ENCODE results near the gene KRT7.

Gene KRT7

DNA sequence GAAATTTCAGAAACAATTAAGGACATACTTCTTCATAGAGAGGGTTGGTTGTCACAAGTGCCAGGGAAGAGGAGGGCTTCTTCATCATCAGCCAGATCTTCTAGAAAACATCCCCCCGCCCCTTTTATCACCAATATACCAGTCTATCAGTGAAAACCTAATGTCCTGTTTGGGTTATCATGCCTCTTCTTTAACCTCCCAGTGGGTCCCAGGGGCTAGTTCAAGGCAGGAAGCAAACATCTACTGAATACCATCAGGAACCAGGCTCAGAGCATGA lies 28.1 kb downstream of the KRT7 start:
- Histone ChIP-seq H3K9ac (ENCODE audit: low read depth, low read length) (no peak overlapping the region), H3K27me3 (ENCODE audit: control insufficient read depth, insufficient read depth, low read length) (peaks cover 43% of the 10 kb centered on the region), H3K4me1 (ENCODE audit: control insufficient read depth, insufficient read depth, low read length) (no peaks in the 10 kb centered on the region), H3K4me3 (ENCODE audit: low read depth, low read length) (no peak overlapping the region), H3K36me3 (ENCODE audit: control insufficient read depth, insufficient read depth, low read length) (no peaks in the 10 kb centered on the region), H3K9me3 (ENCODE audit: control insufficient read depth, insufficient read depth, low read length) (no peaks in the 10 kb centered on the region)

GRCh38 chr12:52262286-52262685 lies 29.2 kb downstream of the KRT7 start:
- Histone ChIP-seq H3K27me3 (ENCODE audit: control insufficient read depth, insufficient read depth, low read length) (peaks cover 32% of the 10 kb centered on the region), H3K4me1 (ENCODE audit: control insufficient read depth, insufficient read depth, low read length) (no peaks in the 10 kb centered on the region), H3K4me3 (ENCODE audit: low read depth, low read length) (no peak overlapping the region), H3K9me3 (ENCODE audit: control insufficient read depth, insufficient read depth, low read length) (no peaks in the 10 kb centered on the region), H3K36me3 (ENCODE audit: control insufficient read depth, insufficient read depth, low read length) (no peaks in the 10 kb centered on the region), H3K9ac (ENCODE audit: low read depth, low read length) (no peak overlapping the region)

GRCh38 chr12:52263761-52264434 lies 30.9 kb downstream of the KRT7 start:
- H3K9me3 ChIP-seq (ENCODE audit: control insufficient read depth, insufficient read depth, low read length) = no peaks in the 10 kb centered on the region
- no peak overlapping the region for H3K9ac ChIP-seq (ENCODE audit: low read depth, low read length)
- H3K4me1 ChIP-seq (ENCODE audit: control insufficient read depth, insufficient read depth, low read length) = no peaks in the 10 kb centered on the region
- H3K36me3 ChIP-seq (ENCODE audit: control insufficient read depth, insufficient read depth, low read length) = no peaks in the 10 kb centered on the region
- H3K4me3 ChIP-seq (ENCODE audit: low read depth, low read length) = no peak overlapping the region
- H3K27me3 ChIP-seq (ENCODE audit: control insufficient read depth, insufficient read depth, low read length) = peaks cover 22% of the 10 kb centered on the region

DNA sequence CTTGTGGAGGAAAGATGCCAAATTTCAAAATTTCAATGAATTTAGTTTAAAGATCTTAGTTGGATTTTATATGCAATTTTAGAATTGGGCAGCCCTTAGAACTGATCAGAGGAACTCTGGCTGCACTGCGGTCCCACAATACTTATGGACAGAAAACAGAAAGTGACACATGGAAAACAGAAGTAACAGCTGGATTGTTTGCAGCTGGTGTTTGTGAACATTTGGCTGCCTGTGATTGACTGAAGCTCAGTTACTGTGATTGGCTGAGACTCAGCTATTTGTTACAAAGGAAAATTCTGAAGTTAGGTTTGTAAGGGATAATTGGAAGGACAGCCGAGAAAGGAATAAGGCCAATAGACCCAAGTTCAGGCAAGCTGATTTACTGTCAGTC lies 31.4 kb downstream of the KRT7 start:
- H3K4me3 ChIP-seq (ENCODE audit: low read depth, low read length) = no peak overlapping the region
- H3K36me3 ChIP-seq (ENCODE audit: control insufficient read depth, insufficient read depth, low read length) = no peaks in the 10 kb centered on the region
- peaks cover 16% of the 10 kb centered on the region for H3K27me3 ChIP-seq (ENCODE audit: control insufficient read depth, insufficient read depth, low read length)
- no peaks in the 10 kb centered on the region for H3K4me1 ChIP-seq (ENCODE audit: control insufficient read depth, insufficient read depth, low read length)
- no peaks in the 10 kb centered on the region for H3K9me3 ChIP-seq (ENCODE audit: control insufficient read depth, insufficient read depth, low read length)
- no peak overlapping the region for H3K9ac ChIP-seq (ENCODE audit: low read depth, low read length)

DNA sequence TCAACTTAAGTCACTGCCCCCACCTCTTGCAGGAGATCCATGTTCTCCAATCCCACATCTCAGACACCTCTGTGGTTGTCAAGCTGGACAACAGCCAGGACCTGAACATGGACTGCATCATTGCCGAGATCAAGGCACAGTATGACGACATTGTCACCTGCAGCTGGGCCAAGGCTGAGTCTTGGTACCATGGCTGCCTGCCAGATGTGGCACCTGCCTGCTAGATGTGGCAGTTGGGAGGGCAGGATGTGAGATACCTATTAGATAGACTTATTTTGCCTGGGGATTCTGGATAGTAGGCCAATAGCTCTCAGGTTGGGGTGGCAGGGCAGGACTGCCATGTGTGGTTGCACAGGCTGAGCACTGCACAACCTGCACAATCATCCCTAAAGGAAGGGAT lies 33.5 kb downstream of the KRT7 start:
- Histone ChIP-seq H3K27me3 (ENCODE audit: control insufficient read depth, insufficient read depth, low read length) (peaks cover 2% of the 10 kb centered on the region), H3K9ac (ENCODE audit: low read depth, low read length) (no peak overlapping the region), H3K9me3 (ENCODE audit: control insufficient read depth, insufficient read depth, low read length) (no peaks in the 10 kb centered on the region), H3K36me3 (ENCODE audit: control insufficient read depth, insufficient read depth, low read length) (no peaks in the 10 kb centered on the region), H3K4me3 (ENCODE audit: low read depth, low read length) (no peak overlapping the region), H3K4me1 (ENCODE audit: control insufficient read depth, insufficient read depth, low read length) (no peaks in the 10 kb centered on the region)

DNA sequence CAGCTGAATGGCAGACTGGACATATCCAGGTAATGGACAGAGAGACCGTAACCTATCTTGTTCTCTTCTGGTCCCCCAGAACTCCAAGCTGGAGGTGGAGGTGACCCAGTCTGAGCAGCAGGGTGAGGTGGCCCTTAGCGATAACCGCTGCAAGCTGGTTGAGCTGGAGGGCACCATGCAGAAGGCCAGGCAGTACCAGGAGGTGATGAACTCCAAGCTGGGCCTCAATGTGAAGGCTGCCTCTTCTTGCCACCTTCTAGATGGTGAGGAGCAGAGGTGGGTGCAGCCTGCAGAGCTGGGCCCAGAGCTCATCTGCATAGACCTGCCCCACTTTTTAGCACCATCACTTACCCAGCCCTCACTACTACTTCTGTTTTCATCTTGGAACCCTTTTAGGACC lies 34.2 kb downstream of the KRT7 start:
- H3K27me3 ChIP-seq (ENCODE audit: control insufficient read depth, insufficient read depth, low read length) = peaks cover 2% of the 10 kb centered on the region
- no peaks in the 10 kb centered on the region for H3K36me3 ChIP-seq (ENCODE audit: control insufficient read depth, insufficient read depth, low read length)
- H3K4me3 ChIP-seq (ENCODE audit: low read depth, low read length) = no peak overlapping the region
- no peaks in the 10 kb centered on the region for H3K4me1 ChIP-seq (ENCODE audit: control insufficient read depth, insufficient read depth, low read length)
- H3K9ac ChIP-seq (ENCODE audit: low read depth, low read length) = no peak overlapping the region
- no peaks in the 10 kb centered on the region for H3K9me3 ChIP-seq (ENCODE audit: control insufficient read depth, insufficient read depth, low read length)

DNA sequence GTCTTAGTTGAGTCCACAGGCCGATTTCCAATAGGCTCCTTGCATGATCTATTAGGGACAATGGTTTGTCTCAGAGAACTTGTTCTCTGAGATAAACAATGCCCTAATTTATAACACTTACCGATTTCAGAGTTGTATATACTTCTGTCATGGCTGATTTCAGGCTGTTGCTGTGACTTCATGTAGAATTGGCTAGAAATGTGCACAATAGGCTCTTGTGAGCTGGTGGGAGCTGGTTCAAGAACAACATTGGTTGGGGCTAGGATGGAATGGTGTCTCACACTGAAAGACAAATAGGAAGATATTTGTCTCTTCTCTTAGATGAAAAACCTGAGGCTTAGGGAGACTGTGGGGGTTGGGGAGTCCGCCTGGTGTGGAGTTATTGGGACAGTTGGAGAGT lies 34.7 kb downstream of the KRT7 start:
- H3K4me1 ChIP-seq (ENCODE audit: control insufficient read depth, insufficient read depth, low read length) = no peaks in the 10 kb centered on the region
- H3K9me3 ChIP-seq (ENCODE audit: control insufficient read depth, insufficient read depth, low read length) = no peaks in the 10 kb centered on the region
- no peak overlapping the region for H3K4me3 ChIP-seq (ENCODE audit: low read depth, low read length)
- H3K27me3 ChIP-seq (ENCODE audit: control insufficient read depth, insufficient read depth, low read length) = peaks cover 2% of the 10 kb centered on the region
- no peaks in the 10 kb centered on the region for H3K36me3 ChIP-seq (ENCODE audit: control insufficient read depth, insufficient read depth, low read length)
- H3K9ac ChIP-seq (ENCODE audit: low read depth, low read length) = no peak overlapping the region

GRCh38 chr12:52268212-52268611 lies 35.2 kb downstream of the KRT7 start:
- no peak overlapping the region for H3K9ac ChIP-seq (ENCODE audit: low read depth, low read length)
- H3K36me3 ChIP-seq (ENCODE audit: control insufficient read depth, insufficient read depth, low read length) = no peaks in the 10 kb centered on the region
- no peak overlapping the region for H3K4me3 ChIP-seq (ENCODE audit: low read depth, low read length)
- H3K4me1 ChIP-seq (ENCODE audit: control insufficient read depth, insufficient read depth, low read length) = no peaks in the 10 kb centered on the region
- H3K9me3 ChIP-seq (ENCODE audit: control insufficient read depth, insufficient read depth, low read length) = no peaks in the 10 kb centered on the region
- H3K27me3 ChIP-seq (ENCODE audit: control insufficient read depth, insufficient read depth, low read length) = peaks cover 2% of the 10 kb centered on the region

DNA sequence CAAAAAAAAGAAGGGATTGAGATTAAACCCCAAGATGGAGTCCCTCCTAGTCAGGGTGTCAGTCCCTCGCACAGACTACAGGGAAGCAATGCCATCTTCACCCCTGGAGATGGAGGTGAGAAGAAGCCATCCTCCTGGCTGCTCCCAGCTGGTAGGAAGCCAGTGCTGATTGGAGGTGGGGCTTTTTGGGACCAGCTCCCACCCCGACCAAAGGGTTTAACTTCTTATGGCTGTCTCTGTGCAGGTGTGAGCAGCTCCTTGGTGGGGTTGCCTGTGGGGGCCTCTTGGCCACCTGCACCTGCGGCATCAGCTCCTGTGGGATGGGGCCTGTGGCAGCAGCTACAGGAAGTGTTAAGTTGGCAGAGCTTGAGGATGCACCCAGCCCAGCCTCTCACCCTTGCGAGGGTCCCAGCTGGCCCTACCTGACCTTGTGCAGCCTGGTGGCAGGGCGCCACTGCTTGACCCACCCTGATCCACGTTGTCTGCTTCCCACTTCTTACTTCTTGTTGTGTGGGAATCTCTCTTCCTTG lies 37.6 kb downstream of the KRT7 start:
- no peaks in the 10 kb centered on the region for H3K36me3 ChIP-seq (ENCODE audit: control insufficient read depth, insufficient read depth, low read length)
- H3K9me3 ChIP-seq (ENCODE audit: control insufficient read depth, insufficient read depth, low read length) = no peaks in the 10 kb centered on the region
- no peaks in the 10 kb centered on the region for H3K4me1 ChIP-seq (ENCODE audit: control insufficient read depth, insufficient read depth, low read length)
- no peak overlapping the region for H3K4me3 ChIP-seq (ENCODE audit: low read depth, low read length)
- peaks cover 2% of the 10 kb centered on the region for H3K27me3 ChIP-seq (ENCODE audit: control insufficient read depth, insufficient read depth, low read length)
- no peak overlapping the region for H3K9ac ChIP-seq (ENCODE audit: low read depth, low read length)

GRCh38 chr12:52271158-52271557 lies 38.1 kb downstream of the KRT7 start:
- Histone ChIP-seq H3K9ac (ENCODE audit: low read depth, low read length) (no peak overlapping the region), H3K4me1 (ENCODE audit: control insufficient read depth, insufficient read depth, low read length) (no peaks in the 10 kb centered on the region), H3K9me3 (ENCODE audit: control insufficient read depth, insufficient read depth, low read length) (no peaks in the 10 kb centered on the region), H3K27me3 (ENCODE audit: control insufficient read depth, insufficient read depth, low read length) (peaks cover 2% of the 10 kb centered on the region), H3K36me3 (ENCODE audit: control insufficient read depth, insufficient read depth, low read length) (no peaks in the 10 kb centered on the region), H3K4me3 (ENCODE audit: low read depth, low read length) (no peak overlapping the region)

DNA sequence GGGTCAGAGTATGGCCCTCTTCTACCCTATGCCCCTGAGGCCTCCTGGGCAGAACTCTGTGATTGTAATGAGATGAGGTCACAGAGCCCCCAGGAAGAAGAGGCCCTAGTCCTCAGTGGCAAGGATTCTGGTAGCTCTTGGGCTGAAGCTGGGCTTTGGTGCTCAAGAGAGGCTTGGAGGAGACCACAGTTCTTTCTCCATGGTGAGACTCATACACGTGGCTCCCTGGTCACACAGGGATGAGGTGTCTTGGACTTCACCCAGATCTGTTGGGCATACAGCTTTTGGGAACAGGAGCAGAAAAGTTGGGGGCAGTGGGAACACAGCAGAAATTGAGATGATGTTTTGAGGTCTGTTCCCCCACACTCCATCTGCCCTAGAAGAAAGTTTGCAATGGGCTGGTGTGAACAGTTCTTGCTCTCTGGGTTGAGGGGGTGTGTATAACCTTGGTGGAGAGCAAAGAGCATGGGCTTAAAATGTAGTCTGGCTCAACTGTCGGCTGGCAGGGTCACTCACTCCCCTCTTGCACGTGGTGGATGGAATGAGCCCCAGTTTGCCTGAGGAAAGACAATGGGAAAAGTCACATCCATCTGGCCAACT lies 41.6 kb downstream of the KRT7 start, which contains the start of gene KRT86:
Gene KRT86, plus strand, starts transcription at position 125 of the 600 bp plus-strand sequence. CDS start 27,272 bp downstream, outside the sequence.
- H3K4me3 ChIP-seq (ENCODE audit: low read depth, low read length) = no peak within 1 kb of the TSS
- no peaks in the 10 kb centered on the region for H3K9me3 ChIP-seq (ENCODE audit: control insufficient read depth, insufficient read depth, low read length)
- no peaks in the 10 kb centered on the region for H3K4me1 ChIP-seq (ENCODE audit: control insufficient read depth, insufficient read depth, low read length)
- no peak within 1 kb of the TSS for H3K9ac ChIP-seq (ENCODE audit: low read depth, low read length)
- H3K36me3 ChIP-seq (ENCODE audit: control insufficient read depth, insufficient read depth, low read length) = no peaks in the 10 kb centered on the region
- H3K27me3 ChIP-seq (ENCODE audit: control insufficient read depth, insufficient read depth, low read length) = peaks cover 21% of the 10 kb centered on the region

- no peak overlapping the region for H3K9ac ChIP-seq (ENCODE audit: low read depth, low read length)
- no peaks in the 10 kb centered on the region for H3K4me1 ChIP-seq (ENCODE audit: control insufficient read depth, insufficient read depth, low read length)
- no peak overlapping the region for H3K4me3 ChIP-seq (ENCODE audit: low read depth, low read length)
- H3K9me3 ChIP-seq (ENCODE audit: control insufficient read depth, insufficient read depth, low read length) = no peaks in the 10 kb centered on the region
- H3K36me3 ChIP-seq (ENCODE audit: control insufficient read depth, insufficient read depth, low read length) = no peaks in the 10 kb centered on the region
- H3K27me3 ChIP-seq (ENCODE audit: control insufficient read depth, insufficient read depth, low read length) = peaks cover 21% of the 10 kb centered on the region
Measured at GRCh38 chr12:52275686-52276085, 42.6 kb downstream of the KRT7 start.

Data from iPS-15b (cell line).